HG02981 (cell line): Measurements from ENCODE around the gene ADD1.

Experiments
- ATAC-seq: cut with Tn5 transposase; IDR thresholded peaks from one replicate; pipeline ENCODE4 v1.9.1; 2021; ENCODE audit warnings: mild to moderate bottlenecking, moderate library complexity; ENCODE audit not compliant: unreplicated experiment

Gene ADD1

DNA sequence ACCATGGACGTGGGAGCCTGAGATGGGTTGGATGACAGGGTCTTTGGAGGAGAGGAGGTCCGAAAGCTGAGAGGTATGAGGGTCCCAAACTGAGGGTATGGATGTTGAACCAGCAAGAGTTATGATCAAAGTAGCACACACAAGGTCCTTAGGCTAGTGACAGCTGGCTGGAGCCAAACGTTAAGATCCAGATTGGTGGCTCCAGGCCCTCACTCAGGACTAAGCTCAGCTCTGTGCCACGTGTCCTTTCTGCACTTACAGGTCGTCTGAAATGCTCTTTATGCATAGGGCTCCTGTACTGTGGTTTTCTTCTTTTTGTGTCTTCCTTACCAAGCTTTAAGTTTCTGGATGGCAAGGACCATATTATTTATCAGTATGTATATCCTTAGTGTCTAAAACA, 35.4 kb downstream of the ADD1 start:
- no peak for ATAC-seq

DNA sequence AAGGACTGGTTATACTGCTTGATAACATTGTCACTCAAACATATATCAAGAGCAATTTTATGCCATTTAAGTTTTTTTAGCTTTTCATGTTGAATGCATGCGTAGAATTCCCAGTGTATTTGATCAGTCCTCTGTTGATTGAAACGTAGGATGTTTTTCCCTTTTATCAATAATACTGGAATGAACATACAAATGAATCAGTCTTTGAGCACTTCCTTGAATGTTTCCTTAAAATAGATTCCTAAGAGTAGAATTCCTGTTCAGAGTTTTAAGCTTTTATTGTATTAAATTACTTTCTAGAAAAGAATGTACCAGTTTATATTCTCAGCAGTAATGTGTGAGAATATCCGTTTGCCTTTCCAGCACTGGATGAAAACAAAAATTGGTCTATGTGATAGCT, 37.8 kb downstream of the ADD1 start:
- ATAC-seq = no peak

DNA sequence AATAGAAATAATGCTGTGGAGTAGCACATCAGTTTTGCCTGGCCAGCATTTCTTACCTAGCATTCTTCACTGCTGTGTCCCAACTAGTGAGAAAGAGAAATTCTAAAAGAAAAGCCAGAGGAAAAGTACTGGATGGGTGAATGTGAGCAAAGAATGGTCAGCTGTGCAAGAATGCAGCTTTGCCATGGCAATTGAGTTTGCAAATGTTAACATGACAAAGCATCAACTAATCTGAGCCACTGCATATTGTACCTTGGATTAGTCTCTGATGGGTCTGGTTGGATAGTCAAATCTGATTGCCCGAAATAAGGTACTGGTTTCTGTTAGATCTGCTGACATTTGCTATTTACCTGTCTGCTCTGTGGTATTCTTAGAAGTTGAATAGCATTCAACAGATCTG, 38.7 kb downstream of the ADD1 start:
- ATAC-seq = no peak

DNA sequence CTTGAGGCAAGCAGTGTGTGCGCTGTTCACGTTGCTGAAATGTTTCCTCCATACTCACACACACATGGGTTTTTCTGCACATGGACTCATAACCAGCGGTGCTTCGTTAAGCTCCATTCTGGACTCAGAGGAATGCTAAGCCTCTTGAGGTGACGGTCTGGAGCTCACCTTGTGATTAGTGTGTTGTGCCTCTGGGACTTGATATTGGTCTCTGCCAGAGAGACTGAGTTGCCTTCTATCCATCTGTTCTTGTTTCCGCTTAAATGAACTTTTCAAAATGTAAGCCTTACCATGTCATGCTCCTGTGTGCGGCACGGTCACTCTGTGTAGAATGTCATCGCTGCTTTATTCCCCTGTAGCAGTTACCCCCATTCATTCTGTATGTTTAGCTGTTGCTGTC, 42.5 kb downstream of the ADD1 start:
- no peak for ATAC-seq

DNA sequence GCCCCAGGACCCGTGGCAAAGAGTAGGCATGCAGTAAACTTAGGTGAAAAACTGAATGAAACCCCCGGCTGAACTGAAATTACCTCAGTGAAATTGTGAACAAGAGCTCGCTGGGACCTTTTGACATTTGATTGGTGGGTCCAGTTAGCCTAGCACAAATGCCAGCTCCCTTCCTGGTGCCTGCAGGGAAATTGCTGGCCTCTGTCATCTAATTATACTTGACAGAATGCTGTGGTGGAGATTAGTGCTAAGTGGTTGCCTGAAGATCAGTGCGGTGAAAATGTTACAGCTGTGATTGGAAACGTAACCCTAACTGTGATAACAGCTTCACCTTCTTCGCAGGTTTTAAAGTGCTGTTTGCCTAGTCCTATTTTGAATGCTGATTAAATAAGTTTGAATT, 43.0 kb downstream of the ADD1 start:
- ATAC-seq = no peak

DNA sequence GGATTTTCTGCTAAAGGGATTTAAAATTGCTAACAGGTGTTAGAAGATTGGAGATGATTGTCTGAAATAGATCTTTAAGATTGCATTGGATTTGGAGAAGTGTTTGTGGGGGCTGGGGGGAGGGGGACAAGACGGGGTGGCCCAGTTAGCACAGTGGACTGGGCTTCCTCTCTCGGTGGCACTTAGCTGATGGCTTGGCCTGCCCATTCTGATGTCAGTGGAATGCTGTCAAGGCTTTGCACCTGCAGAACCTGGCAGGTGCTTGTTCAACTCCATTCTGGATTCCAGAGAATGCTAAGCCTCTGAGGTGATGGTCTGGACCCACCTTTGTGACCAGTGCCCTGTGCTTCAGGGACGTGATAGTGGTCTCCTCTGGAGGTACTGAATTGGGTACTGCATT, 43.7 kb downstream of the ADD1 start:
- ATAC-seq = no peak

DNA sequence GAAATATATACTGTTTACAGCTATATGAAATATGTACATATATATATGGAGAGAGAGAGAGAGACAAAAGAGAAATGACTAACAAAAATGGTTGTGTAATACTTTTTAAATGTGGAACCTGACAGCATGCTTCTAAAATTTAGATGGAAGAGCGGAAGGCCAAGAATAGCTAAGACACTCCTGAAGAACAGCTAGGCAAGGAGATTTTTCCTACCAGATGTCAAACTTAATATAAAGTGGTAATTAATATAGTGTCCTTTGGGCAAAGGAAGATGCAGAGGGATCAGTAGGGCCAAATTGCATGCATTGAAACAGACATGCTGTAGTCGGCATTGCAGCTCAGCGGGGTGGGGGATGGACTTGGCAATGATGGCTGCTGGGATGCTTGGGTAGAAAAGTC, 45.2 kb downstream of the ADD1 start:
- no peak for ATAC-seq

DNA sequence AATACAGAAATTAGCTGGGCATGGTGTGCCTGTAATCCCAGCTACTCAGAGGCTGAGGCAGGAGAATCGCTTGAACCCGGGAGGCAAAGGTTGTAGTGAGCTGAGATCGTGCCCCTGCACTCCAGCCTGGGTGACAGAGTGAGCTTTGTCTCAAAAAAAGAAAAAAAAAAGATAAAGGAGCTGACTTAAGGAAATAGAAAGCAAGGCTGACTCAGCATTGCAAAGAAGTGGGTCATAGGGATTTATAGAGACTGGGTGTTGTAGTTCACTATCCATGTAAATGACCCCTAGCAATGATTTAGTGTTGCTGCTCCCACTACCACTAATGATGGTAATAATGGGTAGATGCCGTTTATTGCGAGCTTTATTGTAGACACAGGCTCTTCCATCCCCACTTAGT, 47.6 kb downstream of the ADD1 start:
- ATAC-seq = no peak

DNA sequence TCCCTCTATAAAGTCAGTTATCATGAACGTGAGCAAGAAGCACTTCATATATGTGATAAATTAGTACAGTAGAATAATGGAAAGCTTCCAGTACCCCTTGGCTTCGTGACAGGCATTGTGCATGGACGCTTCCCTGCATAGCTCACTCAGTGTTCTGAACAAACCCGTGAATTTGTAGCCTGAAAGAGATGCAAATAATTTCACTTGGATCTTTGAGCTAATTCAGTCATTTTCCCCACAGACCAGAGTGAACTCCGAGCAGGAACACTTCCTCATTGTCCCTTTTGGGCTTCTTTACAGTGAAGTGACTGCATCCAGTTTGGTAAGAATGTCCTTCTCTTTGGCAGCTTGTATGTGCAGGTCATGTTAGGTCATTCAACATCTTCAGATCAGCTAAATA, 50.1 kb downstream of the ADD1 start:
- no peak for ATAC-seq

DNA sequence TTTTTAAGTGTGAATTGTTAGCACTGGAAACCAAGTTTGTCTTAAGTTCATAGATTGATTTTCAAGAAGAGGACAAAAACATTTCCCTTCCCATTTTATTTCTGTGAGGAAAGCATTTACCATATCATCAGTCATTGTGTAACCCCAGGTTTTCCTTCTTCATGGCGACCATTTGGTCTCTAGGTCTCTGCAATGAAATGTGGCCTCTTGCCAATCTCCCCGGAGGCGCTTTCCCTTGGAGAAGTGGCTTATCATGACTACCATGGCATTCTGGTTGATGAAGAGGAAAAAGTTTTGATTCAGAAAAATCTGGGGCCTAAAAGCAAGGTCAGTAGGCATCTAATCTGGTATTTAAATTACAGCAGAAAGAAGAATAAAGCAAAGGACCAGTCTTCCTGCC, 54.4 kb downstream of the ADD1 start:
- no peak for ATAC-seq

DNA sequence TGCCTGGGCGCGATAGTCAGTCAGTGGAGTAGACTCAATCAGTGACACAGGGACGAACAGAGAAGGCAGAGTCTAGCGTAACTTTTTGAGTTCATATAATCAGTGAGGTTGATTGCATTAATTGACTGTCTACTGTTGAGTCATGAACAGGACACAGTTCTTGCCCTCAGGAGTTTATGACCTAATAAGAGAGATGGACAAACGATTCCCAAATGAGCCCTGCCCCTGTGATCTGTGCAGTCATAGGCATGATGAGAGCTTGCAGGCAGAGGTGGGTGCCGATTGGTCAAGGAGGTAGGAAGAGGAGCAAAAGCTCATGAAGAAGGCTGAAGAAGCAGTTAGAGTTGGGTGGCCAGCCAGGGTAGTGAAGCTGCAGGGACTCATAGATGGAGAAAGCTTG, 57.1 kb downstream of the ADD1 start:
- ATAC-seq = no peak

DNA sequence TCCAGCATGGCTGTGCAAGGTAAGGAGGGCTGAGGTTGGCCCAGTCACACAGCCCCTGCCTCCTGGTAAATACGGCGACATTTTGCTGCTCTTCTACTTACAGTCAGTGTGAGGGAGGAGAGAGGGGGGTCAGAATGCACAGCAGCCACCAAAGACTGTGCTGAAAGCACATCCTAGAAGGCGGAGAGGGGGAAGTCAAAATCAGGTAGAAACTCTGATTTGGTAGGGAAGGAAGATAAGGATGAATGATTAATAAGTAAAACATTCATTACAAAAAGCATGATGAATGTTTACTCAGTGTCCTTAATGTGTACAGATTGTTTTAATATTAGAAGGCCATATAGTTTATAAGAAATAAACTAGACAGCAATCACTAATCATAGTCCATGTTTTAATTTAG, 57.5 kb downstream of the ADD1 start:
- ATAC-seq = no peak

DNA sequence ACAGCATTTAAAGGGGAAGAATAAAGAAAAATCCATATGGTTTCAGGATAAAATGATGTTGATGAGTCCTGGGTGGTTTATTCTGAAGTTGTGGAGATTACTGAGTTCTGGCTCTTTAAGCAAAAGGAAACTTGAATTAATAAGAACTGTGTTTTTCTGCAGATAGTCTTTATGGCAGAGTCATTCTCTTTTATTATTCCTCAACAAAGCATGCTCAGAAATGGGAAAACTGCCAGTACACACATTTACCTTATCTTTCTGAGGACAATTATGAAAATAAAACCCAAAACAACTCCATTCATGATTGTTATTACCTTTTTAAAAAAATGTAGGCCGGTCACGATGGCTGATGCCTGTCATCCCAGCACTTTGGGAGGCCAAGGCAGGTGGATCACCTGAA, 58.5 kb downstream of the ADD1 start:
- ATAC-seq = no peak

DNA sequence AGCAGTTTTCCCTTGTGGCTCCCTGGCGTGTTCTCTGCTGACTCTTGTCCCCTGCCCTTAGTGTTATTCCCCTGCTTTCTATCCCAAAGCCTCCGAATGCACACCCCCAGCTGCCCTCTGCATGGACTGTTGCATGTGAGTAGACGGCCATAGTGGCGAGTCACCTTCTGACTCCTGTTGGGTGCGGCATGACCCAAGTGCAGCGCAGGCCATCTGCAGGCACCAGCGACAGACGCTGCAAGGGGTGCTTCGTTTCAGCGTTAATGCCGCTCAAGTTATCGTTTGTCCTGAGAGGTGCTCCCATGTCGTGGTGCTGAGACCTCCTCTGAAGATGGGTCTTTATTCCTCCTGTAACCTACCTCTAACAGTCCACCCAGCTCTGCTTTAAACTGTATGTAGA, 61.9 kb downstream of the ADD1 start:
- no peak for ATAC-seq

DNA sequence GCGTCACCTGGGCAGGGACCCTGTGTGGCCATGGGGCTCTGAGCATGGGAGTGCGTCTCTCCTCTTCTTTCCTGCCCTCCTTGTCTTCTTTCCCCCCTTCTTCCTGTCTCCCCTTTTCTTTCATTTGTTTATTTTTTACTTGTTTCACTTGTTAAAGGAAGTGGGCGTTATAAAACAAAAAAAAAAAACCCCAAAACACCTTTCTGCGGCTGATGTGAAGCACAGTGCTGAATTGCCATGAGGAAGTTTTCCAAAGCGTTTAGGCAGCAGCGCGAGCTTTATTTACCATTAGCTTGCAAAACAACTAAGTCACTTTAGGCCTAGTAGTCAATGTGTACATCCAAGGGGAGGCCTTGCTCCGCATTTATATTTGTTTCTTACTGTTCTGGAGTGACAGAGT, 62.6 kb downstream of the ADD1 start:
- ATAC-seq = no peak

DNA sequence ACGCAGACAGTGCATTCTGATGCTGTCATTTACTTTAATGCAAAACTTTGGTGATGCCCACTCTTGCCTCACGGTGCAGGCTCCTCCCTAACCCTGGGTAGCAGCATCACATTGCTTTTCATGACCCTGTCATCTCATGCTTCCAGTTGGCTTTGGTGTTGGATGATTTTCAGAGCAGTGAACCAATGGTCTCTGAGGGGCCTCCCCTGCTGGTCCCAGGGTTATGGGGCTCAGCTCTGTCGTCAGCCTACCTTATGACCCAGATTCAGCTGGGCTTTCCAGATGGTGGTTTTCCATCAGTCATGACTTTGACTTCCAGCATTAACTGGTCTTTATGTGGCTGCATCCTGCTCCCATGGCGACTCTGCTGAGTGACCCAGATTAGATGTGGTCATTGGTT, 63.6 kb downstream of the ADD1 start:
- ATAC-seq = no peak

DNA sequence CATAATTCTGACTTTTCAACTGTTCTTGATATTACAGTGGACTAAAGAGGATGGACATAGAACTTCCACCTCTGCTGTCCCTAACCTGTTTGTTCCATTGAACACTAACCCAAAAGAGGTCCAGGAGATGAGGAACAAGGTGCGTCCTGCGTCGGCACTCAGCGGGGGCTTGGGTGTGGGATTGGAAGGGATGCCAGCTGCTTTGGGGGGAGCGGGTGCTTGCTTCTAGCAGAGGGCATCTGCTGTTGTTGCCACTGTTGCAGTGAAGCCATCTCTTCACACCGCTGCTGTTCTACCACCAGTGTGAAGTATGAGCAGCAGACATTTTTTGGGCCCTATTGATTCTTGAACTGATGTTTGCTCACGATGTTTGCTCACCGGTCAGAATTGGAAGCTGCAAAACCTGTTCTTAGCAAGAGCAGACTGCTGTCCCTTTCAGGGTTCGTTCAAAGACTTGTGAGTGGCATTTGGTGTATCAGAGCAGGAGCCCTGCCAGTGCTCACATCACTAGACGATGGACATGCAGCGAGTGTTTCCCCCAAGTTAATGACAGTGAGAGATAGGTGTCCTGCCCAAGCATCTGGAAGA, 64.2 kb downstream of the ADD1 start:
- no peak for ATAC-seq

DNA sequence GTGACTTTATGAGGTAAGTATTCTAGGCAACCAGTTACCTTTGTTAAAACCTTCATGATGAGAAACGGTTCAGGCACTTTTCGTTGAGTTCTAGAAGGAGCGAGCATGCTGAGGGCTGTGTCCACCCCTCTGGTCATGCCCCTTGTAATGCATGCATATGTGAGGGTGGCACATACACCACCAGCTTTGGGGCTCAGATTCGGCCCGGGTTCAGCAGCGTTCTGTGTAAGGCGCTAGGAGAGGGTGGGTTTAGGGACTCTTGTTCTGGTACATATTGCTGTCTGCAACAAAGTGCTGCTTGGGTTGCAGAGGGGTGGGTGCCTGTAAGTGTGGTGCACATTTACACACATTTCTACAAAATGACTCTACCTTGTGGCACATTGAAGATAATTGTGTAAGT, 65.0 kb downstream of the ADD1 start:
- no peak for ATAC-seq

DNA sequence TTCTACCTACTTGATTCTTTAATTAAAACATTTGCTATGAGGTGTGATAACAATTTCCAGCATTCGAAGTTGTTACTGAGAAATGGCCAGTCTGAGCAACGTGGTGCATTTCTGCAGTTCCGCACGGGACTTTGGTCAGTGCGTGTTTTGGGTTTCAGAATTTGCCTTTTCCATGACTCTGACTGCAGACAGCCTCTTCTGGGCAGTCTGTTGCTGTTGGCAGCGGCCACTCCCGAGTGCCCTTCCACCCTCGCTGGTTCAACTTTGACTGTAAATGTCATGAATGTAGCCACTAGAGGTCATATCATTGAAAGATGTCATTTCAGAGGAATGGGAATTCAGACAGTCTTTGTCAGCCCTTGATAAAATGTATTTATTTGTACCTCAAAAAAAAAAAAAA, 65.9 kb downstream of the ADD1 start:
- no peak for ATAC-seq

DNA sequence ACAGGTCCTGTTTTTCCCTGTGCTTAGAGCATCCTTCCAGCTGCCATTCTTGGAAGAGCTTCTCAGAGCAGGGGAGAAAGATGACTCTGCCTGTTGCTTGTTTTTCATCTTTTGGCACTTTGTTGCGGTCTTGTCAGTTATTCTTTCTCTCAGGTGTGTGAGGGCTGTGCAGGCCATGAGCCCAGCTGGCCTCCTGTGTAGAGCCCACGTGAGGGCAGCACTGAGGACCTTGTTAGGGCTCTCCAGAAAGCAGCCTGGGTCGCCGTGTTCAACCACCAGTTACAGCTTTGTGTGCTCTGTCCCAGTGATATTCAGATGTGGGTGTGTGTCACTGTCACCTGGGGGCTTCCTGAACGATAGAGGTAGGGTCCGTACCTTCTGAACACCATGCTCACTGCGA, 66.8 kb downstream of the ADD1 start:
- ATAC-seq = no peak

DNA sequence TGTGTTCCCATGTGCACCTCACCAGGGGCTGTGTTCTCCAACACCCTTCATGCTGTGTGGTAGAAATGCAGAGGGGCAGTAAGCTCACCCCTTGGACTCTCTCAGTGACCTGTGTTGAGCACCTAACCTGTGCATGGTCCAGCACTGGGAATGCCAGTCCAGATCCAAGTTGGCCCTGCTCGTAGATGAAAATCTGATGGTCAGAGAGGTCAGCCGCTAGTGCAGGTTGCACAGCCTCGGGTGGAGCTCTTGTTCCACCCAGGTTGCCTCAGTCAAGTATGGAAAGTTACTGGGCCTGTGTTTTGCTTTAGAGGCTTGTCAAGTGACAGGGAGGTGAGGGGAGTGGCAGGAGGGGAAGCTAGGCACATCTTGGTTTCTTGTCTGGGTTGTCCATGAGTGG, 68.2 kb downstream of the ADD1 start:
- ATAC-seq = no peak

DNA sequence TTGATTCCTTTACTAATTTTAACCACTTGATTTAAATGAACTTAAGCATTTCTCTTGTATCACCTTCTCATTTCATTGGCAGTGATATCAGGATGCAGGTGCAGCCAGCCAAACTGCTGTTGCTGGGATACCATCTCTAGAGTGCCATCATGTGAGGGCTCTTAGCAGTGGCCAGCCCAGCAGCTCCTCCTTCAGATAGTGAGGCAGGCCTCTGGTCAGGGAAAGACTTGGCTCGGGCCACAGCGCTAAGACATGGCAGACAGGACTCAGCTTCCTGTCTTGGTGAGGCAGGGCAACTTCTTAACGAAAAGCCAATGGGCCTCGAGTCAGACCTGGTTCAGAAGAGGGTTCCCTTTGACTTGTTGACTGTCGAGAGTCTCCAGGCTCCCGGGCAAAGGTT, 69.5 kb downstream of the ADD1 start:
- ATAC-seq = no peak

DNA sequence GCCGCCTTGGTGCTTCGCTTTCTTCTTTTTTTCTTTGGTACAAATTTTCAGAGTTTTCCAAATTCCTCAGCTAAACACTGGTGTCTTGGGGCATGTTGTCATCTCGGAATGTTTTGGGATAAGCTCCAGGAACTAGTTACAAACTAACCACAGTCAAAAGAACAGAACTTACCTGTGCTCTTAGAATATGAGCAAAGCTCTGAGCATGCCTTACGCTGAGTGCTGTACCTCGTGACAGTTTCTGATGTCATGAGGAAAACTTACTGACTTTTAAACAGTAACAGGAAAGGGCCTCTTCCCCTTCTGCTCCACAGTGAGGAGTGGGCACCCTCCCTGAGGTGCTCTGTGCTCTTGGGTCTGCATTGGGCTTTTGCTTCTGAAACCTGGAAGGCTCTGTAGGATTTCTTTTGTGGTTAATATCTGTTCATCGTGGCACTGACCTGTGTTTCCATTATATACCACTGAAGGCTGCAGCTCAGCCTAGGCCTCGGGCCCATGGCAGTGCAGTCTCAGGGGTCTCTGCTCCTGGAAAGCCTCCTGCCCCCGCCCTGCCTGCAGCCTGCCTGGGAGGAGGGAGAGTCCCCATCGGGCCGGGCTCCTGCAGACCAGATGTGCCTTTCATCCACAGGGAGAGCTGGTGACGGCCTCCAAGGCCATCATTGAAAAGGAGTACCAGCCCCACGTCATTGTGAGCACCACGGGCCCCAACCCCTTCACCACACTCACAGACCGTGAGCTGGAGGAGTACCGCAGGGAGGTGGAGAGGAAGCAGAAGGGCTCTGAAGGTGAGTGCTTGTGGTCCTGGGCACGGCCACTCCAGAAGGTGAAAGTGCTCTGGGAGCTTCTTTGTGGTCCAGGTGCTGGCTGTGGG, 70.8 kb downstream of the ADD1 start:
- peak; percentile 53 for ATAC-seq
